K562 (cell line): Measurements from ENCODE around the gene SEPHS2. TPM values are rescaled to one million over a fixed set of nuclear protein-coding genes. Genes with fewer than 3 reads are reported as not detected.

ENCODE experiments used
- ASH1L ChIP-seq: fragments of 450-650 bp; IDR thresholded peaks from 2 replicates; pipeline ENCODE4 v1.6.1; 2018; ENCODE audit warnings: borderline replicate concordance, mild to moderate bottlenecking, low read depth; ENCODE audit not compliant: partially characterized antibody
- BCL6 ChIP-seq: fragments of 250-450 bp; sonication (Bioruptor Pico); IDR thresholded peaks from 2 replicates; pipeline ENCODE4 v1.4.0; 2020
- CCNT2 ChIP-seq: IDR thresholded peaks from 2 replicates; pipeline ENCODE4 v1.6.1; 2011; ENCODE audit warnings: borderline replicate concordance, low read depth, mild to moderate bottlenecking, moderate library complexity, mixed read lengths, low read length; ENCODE audit not compliant: insufficient read length; ENCODE audit errors: extremely low read depth
- ELF2 ChIP-seq: fragments of 250-450 bp; sonication (Bioruptor Pico); IDR thresholded peaks from 2 replicates; pipeline ENCODE4 v1.5.0; 2021; ENCODE audit warnings: mild to moderate bottlenecking
- ELF4 ChIP-seq: fragments of 450-650 bp; formaldehyde crosslinking; IDR thresholded peaks from 2 replicates; pipeline ENCODE4 v1.4.0; 2022; ENCODE audit warnings: missing genetic modification characterization
- FOXP1 ChIP-seq: sonication (generic); formaldehyde crosslinking; IDR thresholded peaks from 2 replicates; pipeline ENCODE4 v1.8.0; 2022; ENCODE audit warnings: mild to moderate bottlenecking, missing genetic modification reagents
- GABPB1 ChIP-seq: sonication (generic); formaldehyde crosslinking; IDR thresholded peaks from 2 replicates; pipeline ENCODE4 v1.8.0; 2022; ENCODE audit warnings: mild to moderate bottlenecking, missing genetic modification reagents
- HDAC1 ChIP-seq, 2 experiments: fragments of 450-650 bp; IDR thresholded peaks; 2 replicates each; pipeline ENCODE4 v1.6.1; 2016 to 2017; ENCODE audit warnings: inconsistent platforms in 1 of 2, mild to moderate bottlenecking in 1 of 2, moderate library complexity in 1 of 2
- HNRNPLL ChIP-seq: fragments of 200-400 bp; formaldehyde crosslinking; IDR thresholded peaks from 2 replicates; pipeline ENCODE4 v1.6.1; 2017; ENCODE audit warnings: low read length, low read depth, mild to moderate bottlenecking; ENCODE audit not compliant: poor library complexity, severe bottlenecking
- ID3 ChIP-seq, 2 experiments: fragments of 250-450 bp in 1 of 2; fragments of 450-650 bp in 1 of 2; sonication (Bioruptor Pico) in 1 of 2; IDR thresholded peaks; 2 replicates each; pipeline versions ENCODE4 v1.6.1 to v1.8.0; 2016 to 2021; ENCODE audit warnings: mild to moderate bottlenecking in 2 of 2, moderate library complexity in 2 of 2, missing compliant biosample characterization in 1 of 2, missing genetic modification characterization in 1 of 2
- KAT7 ChIP-seq: sonication (generic); formaldehyde crosslinking; IDR thresholded peaks from 2 replicates; pipeline ENCODE4 v1.8.0; 2022; ENCODE audit warnings: missing genetic modification reagents, mild to moderate bottlenecking, borderline replicate concordance
- KAT8 ChIP-seq: fragments of 450-650 bp; IDR thresholded peaks from 2 replicates; pipeline ENCODE4 v1.6.1; 2016; ENCODE audit warnings: low read depth, mild to moderate bottlenecking
- MCM3 ChIP-seq: fragments of 450-650 bp; IDR thresholded peaks from 2 replicates; pipeline ENCODE4 v1.6.1; 2016
- NCOA6 ChIP-seq: fragments of 450-650 bp; IDR thresholded peaks from 2 replicates; pipeline ENCODE4 v1.6.1; 2017; ENCODE audit warnings: mild to moderate bottlenecking
- PKNOX1 ChIP-seq: fragments of 450-650 bp; IDR thresholded peaks from 2 replicates; pipeline ENCODE4 v1.6.1; 2016
- POLR2H ChIP-seq: IDR thresholded peaks from 2 replicates; pipeline ENCODE4 v1.6.1; 2016; ENCODE audit warnings: missing genetic modification characterization, low read depth, mild to moderate bottlenecking, control low read depth, missing compliant biosample characterization, moderate library complexity
- PTBP1 ChIP-seq: fragments of 200-400 bp; formaldehyde crosslinking; IDR thresholded peaks from 2 replicates; pipeline ENCODE4 v1.6.1; 2017; ENCODE audit warnings: low read depth, low read length
- RBM15 ChIP-seq: fragments of 200-400 bp; formaldehyde crosslinking; IDR thresholded peaks from 2 replicates; pipeline ENCODE4 v1.6.1; 2018; ENCODE audit warnings: mild to moderate bottlenecking, low read length, moderate library complexity; ENCODE audit not compliant: insufficient read depth
- RBM34 ChIP-seq: fragments of 200-400 bp; formaldehyde crosslinking; IDR thresholded peaks from 2 replicates; pipeline ENCODE4 v1.6.1; 2018; ENCODE audit warnings: low read length, borderline replicate concordance; ENCODE audit not compliant: insufficient read depth
- SNRNP70 ChIP-seq: fragments of 200-400 bp; formaldehyde crosslinking; optimal IDR thresholded peaks from 2 replicates; pipeline ENCODE3; 2017; ENCODE audit warnings: low read depth, low read length
- SRSF7 ChIP-seq: fragments of 200-400 bp; formaldehyde crosslinking; optimal IDR thresholded peaks from 2 replicates; pipeline ENCODE3; 2017; ENCODE audit warnings: mild to moderate bottlenecking, low read depth, low read length
- TFAM ChIP-seq: fragments of 250-450 bp; sonication (Bioruptor Pico); conservative IDR thresholded peaks from 2 replicates; pipeline ENCODE4 v1.5.0; 2021; ENCODE audit warnings: mild to moderate bottlenecking, moderate library complexity
- ZBTB33 ChIP-seq: sonication (generic); formaldehyde crosslinking; IDR thresholded peaks from 2 replicates; pipeline ENCODE4 v1.8.1; 2023; ENCODE audit warnings: mild to moderate bottlenecking, missing genetic modification reagents
- ZFP30 ChIP-seq: fragments of 250-450 bp; sonication (Bioruptor Pico); IDR thresholded peaks from 2 replicates; pipeline ENCODE4 v1.8.0; 2022; ENCODE audit warnings: moderate library complexity, mild to moderate bottlenecking, inconsistent platforms, borderline replicate concordance
- ZFPM2 ChIP-seq: fragments of 250-450 bp; sonication (Bioruptor Pico); IDR thresholded peaks from 2 replicates; pipeline ENCODE4 v1.5.1; 2022; ENCODE audit warnings: mild to moderate bottlenecking
- ZNF3 ChIP-seq: fragments of 250-450 bp; sonication (Bioruptor Pico); IDR thresholded peaks from 2 replicates; pipeline ENCODE4 v1.5.0; 2021; ENCODE audit warnings: mild to moderate bottlenecking, moderate library complexity
- ZNF785 ChIP-seq: fragments of 250-450 bp; sonication (Bioruptor Pico); IDR thresholded peaks from 2 replicates; pipeline ENCODE4 v1.4.0; 2020; ENCODE audit warnings: mild to moderate bottlenecking
- polyA plus RNA-seq, 8 experiments: library from polyadenylated mRNA; depleted of rRNA in 4 of 8; stranded (reverse) in 5 of 8; unstranded in 3 of 8; fragments of >200 nt; fragmentation: Nextera tagmentation in 2 of 8; fragmentation: Illumina TruSeq in 1 of 8; extraction: Ambion mirVana in 2 of 8; extraction: Trizol in 1 of 8; gene quantifications; 2 replicates each; pipeline versions ENCODE4 v1.2.1 to v1.2.3, GENCODE V29; 2011 to 2014; ENCODE audit warnings: inconsistent platforms in 1 of 8, missing spikeins in 1 of 8
- total RNA-seq, 7 experiments: library from RNA; depleted of rRNA in 6 of 7; stranded (reverse); fragments of >200 nt in 6 of 7; fragmentation: Illumina TruSeq in 2 of 7; extraction: Trizol in 2 of 7; gene quantifications; 2 replicates each; pipeline versions ENCODE4 v1.2.1 to v1.2.3, GENCODE V29; 2011 to 2021; ENCODE audit warnings: low replicate concordance in 1 of 7

SEPHS2 gene
- total and polyA plus RNA-seq, 9 of the 15 experiments (the other 6 are each of a cell fraction or from before 2014, with no cell fraction given), result 20.9 to 90.6 (median 43.4) TPM

- 0 out of 2 replicates have a peak, but pooled peaks have one; percentile 6 for TF ChIP-seq PKNOX1
- TF ChIP-seq ASH1L, result no peak
- TF ChIP-seq POLR2H (tag), result no peak
- no peak for TF ChIP-seq TFAM (CRISPR knock-in tag)
- TF ChIP-seq SNRNP70, result no peak
- TF ChIP-seq ZNF3 (CRISPR knock-in tag), result no peak
- TF ChIP-seq ZFP30 (CRISPR knock-in tag), result no peak
- no peak for TF ChIP-seq CCNT2
- TF ChIP-seq KAT7 (CRISPR knock-in tag), result 0 out of 2 replicates have a peak, but pooled peaks have one; percentile 5
- TF ChIP-seq BCL6 (CRISPR knock-in tag), result no peak
- TF ChIP-seq ZBTB33 (CRISPR knock-in tag), result peak; percentile 87
- TF ChIP-seq RBM34, result no peak
- no peak for TF ChIP-seq ELF4 (CRISPR knock-in tag)
- no peak for TF ChIP-seq HNRNPLL
- TF ChIP-seq NCOA6, result no peak
- TF ChIP-seq GABPB1 (CRISPR knock-in tag), result no peak
- no peak for TF ChIP-seq ZFPM2
- no peak for TF ChIP-seq RBM15
- TF ChIP-seq PTBP1, result 0 out of 2 replicates have a peak, but pooled peaks have one; percentile 55
- TF ChIP-seq FOXP1 (CRISPR knock-in tag), result 0 out of 2 replicates have a peak, but pooled peaks have one; percentile 10
- no peak for TF ChIP-seq SRSF7
- no peak for TF ChIP-seq MCM3
- peak in 1 of 2 experiments; percentile 62; a peak in 1 of 4 replicates for TF ChIP-seq HDAC1 (IDR thresholded peaks at IDR 0.05)
- TF ChIP-seq KAT8, result no peak
- TF ChIP-seq ID3 (CRISPR knock-in tag; IDR thresholded peaks at IDR 0.05), result no peak
- TF ChIP-seq ID3 (tag; IDR thresholded peaks at IDR 0.05), result peak; percentile 89
- TF ChIP-seq ZNF785 (CRISPR knock-in tag), result no peak
- TF ChIP-seq ELF2 (CRISPR knock-in tag), result no peak
These were observed 15.2 kb downstream of the SEPHS2 start (continued) for GRCh38 chr16:30430428-30430970.
